Vagina (tissue), 2 donors: ENCODE data around the gene ALDH2. TPM values are rescaled to one million over a fixed set of nuclear protein-coding genes. Genes with fewer than 3 reads are reported as not detected.

Experiments used
- DNase-seq, 2 donors: peaks; one replicate each; pipeline ENCODE4 v3.0.0-alpha.2; 2017; ENCODE audit errors: extremely low spot score in 2 of 2
- H3K27ac ChIP-seq: fragments of 200-600 bp; sonication (generic); one replicate; pipeline ENCODE4 v1.5.1; 2019
- H3K27me3 ChIP-seq: fragments of 200-600 bp; sonication (generic); one replicate; pipeline ENCODE4 v1.5.1; 2019
- H3K36me3 ChIP-seq, 2 donors: fragments of 200-600 bp; sonication (generic); one replicate each; pipeline ENCODE4 v1.5.1; 2017 to 2019
- H3K4me1 ChIP-seq: fragments of 200-600 bp; sonication (generic); one replicate; pipeline ENCODE4 v1.5.1; 2019
- H3K4me3 ChIP-seq, 2 donors: fragments of 200-600 bp; sonication (generic); 1 replicate in 1 of 2; 2 replicates in 1 of 2; pipeline ENCODE4 v1.5.1; 2016 to 2019
- H3K9me3 ChIP-seq: fragments of 200-600 bp; sonication (generic); one replicate; pipeline ENCODE4 v1.5.1; 2019
- POLR2A ChIP-seq, 2 donors: fragments of 450-650 bp; IDR thresholded peaks; one replicate each; pipeline ENCODE4 v1.6.1; 2017; ENCODE audit warnings: antibody characterized with exemption in 2 of 2, mild to moderate bottlenecking in 2 of 2, moderate library complexity in 2 of 2
- POLR2AphosphoS5 ChIP-seq, 2 donors: sonication (generic); formaldehyde crosslinking; IDR thresholded peaks; one replicate each; pipeline ENCODE4 v1.9.0; 2017; ENCODE audit warnings: antibody characterized with exemption in 2 of 2, mild to moderate bottlenecking in 2 of 2, low read depth in 1 of 2; ENCODE audit not compliant: insufficient read depth in 1 of 2
- intact Hi-C: fragments of 100-400 bp; cut with DNase I; formaldehyde crosslinking; loops from one replicate; pipeline ENCODE4 v1.15.1; 2023
- total RNA-seq: library from RNA; depleted of rRNA; stranded (reverse); fragments of >200 nt; gene quantifications from one replicate; pipeline ENCODE4 v1.2.3, GENCODE V29; 2016
- TF ChIP-seq, protein P1 (sequence below), 3 experiments: fragments of 450-650 bp in 2 of 3; fragments of 200-600 bp in 1 of 3; sonication (generic) in 1 of 3; IDR thresholded peaks; one replicate each; pipeline ENCODE4 v1.5.1; 2017 to 2019; ENCODE audit warnings: antibody characterized with exemption in 3 of 3, mild to moderate bottlenecking in 2 of 3, moderate library complexity in 2 of 3

ALDH2 gene
- total RNA-seq, 1 donor from 2014 or later = 97.2 TPM

GRCh38 chr12:111754671-111755070 lies 12.1 kb upstream of the ALDH2 start:
- DNase-seq = no peak
- H3K4me1 ChIP-seq = peaks cover 17% of the 10 kb centered on the region
- TF ChIP-seq POLR2AphosphoS5 (IDR thresholded peaks at IDR 0.05; ENCODE audit: insufficient read depth in 1 of 2, low read depth in 1 of 2) (no peak), POLR2A (IDR thresholded peaks at IDR 0.05) (no peak)
- TF ChIP-seq, protein P1, sequence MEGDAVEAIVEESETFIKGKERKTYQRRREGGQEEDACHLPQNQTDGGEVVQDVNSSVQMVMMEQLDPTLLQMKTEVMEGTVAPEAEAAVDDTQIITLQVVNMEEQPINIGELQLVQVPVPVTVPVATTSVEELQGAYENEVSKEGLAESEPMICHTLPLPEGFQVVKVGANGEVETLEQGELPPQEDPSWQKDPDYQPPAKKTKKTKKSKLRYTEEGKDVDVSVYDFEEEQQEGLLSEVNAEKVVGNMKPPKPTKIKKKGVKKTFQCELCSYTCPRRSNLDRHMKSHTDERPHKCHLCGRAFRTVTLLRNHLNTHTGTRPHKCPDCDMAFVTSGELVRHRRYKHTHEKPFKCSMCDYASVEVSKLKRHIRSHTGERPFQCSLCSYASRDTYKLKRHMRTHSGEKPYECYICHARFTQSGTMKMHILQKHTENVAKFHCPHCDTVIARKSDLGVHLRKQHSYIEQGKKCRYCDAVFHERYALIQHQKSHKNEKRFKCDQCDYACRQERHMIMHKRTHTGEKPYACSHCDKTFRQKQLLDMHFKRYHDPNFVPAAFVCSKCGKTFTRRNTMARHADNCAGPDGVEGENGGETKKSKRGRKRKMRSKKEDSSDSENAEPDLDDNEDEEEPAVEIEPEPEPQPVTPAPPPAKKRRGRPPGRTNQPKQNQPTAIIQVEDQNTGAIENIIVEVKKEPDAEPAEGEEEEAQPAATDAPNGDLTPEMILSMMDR (IDR thresholded peaks at IDR 0.05) = no peak
- intact Hi-C loops = loop anchor here (5.0 kb wide), 1 partner anchor 58 kb away; no protein-coding TSS in a partner anchor
- no peaks in the 10 kb centered on the region for H3K36me3 ChIP-seq
- H3K27me3 ChIP-seq = no peaks in the 10 kb centered on the region
- H3K4me3 ChIP-seq = no peak overlapping the region
- H3K9me3 ChIP-seq = no peaks in the 10 kb centered on the region
- H3K27ac ChIP-seq = no peak overlapping the region

GRCh38 chr12:111756196-111756595 lies 10.5 kb upstream of the ALDH2 start:
- H3K36me3 ChIP-seq = no peaks in the 10 kb centered on the region
- TF ChIP-seq, protein P1 (IDR thresholded peaks at IDR 0.05) = no peak
- TF ChIP-seq POLR2AphosphoS5 (IDR thresholded peaks at IDR 0.05; ENCODE audit: insufficient read depth in 1 of 2, low read depth in 1 of 2) = no peak
- TF ChIP-seq POLR2A (IDR thresholded peaks at IDR 0.05) = no peak
- no peaks in the 10 kb centered on the region for H3K9me3 ChIP-seq
- intact Hi-C loops = no loop called here
- H3K4me3 ChIP-seq = no peak overlapping the region
- no peaks in the 10 kb centered on the region for H3K27me3 ChIP-seq
- H3K4me1 ChIP-seq = peaks cover 17% of the 10 kb centered on the region
- no peak for DNase-seq
- no peak overlapping the region for H3K27ac ChIP-seq

DNA sequence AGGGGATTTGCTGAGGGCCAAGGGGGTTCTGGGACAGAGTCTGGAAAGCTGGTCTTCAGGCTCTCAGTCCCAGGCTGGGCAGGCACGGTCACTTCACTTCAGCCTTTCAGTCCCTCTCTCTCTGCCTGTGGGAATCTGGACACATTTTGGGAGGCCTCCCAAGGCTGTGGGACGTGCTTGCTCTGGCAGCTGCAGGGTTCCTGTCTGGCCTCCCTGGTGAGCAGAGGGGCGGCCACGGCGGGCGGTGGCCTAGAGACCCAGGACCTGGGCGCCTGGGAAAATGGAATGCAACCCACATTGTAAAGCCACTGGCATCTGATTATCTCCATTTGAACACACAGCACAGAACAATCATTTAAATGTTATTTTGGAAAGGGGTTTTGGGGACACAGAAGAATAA lies 10.1 kb upstream of the ALDH2 start:
- intact Hi-C loops = no loop called here
- Histone ChIP-seq H3K4me3 (no peak overlapping the region), H3K36me3 (no peaks in the 10 kb centered on the region), H3K27ac (no peak overlapping the region), H3K27me3 (no peaks in the 10 kb centered on the region), H3K9me3 (no peaks in the 10 kb centered on the region), H3K4me1 (peaks cover 17% of the 10 kb centered on the region)
- TF ChIP-seq, protein P1 (IDR thresholded peaks at IDR 0.05) = no peak
- no peak for TF ChIP-seq POLR2AphosphoS5 (IDR thresholded peaks at IDR 0.05; ENCODE audit: insufficient read depth in 1 of 2, low read depth in 1 of 2)
- TF ChIP-seq POLR2A (IDR thresholded peaks at IDR 0.05) = no peak
- DNase-seq = no peak

DNA sequence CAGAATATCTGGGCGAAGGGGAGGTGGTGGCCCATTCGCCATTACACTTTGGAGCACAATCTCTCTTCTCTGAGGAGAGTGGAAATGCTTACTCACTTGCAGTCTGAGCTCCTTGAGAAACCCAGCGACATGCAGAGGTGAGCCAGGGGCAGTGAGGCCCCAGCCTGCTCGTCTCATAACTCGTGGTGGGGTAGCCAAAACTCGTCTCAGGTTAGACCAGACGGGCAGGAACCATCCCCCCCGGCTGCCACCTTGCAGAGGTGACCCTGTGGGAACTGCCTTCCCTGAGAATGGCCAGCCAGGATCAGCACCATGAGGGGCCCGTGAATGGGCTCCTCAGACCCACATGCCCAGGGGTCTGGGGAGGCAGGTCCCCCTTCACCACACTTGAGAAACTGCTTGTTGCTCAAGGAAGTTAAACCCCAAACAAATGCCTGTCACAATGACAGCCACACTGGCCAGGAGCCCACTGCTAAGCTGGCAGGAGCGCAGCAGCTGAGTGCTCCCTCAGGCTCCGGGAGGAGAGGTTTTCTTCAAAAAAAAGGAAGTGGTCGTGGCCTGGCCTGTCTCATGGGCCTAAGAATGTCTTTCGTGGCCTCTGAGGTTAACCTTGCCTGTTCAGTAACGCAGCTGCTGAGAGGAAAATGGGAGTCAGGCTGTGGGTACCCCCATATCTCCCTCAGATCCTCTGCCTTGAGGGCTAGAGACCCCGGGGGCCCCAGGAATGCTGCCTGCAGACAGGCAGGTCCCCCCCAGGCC lies 9.2 kb upstream of the ALDH2 start:
- no peak for DNase-seq
- intact Hi-C loops = no loop called here

More for the DNA sequence above, 9.2 kb upstream of the ALDH2 start:
- H3K27ac ChIP-seq = no peak overlapping the region
- no peak overlapping the region for H3K4me3 ChIP-seq
- H3K4me1 ChIP-seq = peaks cover 17% of the 10 kb centered on the region
- TF ChIP-seq, protein P1 (IDR thresholded peaks at IDR 0.05) = no peak
- TF ChIP-seq POLR2AphosphoS5 (IDR thresholded peaks at IDR 0.05; ENCODE audit: insufficient read depth in 1 of 2, low read depth in 1 of 2) (no peak), POLR2A (IDR thresholded peaks at IDR 0.05) (no peak)
- H3K27me3 ChIP-seq = no peaks in the 10 kb centered on the region
- H3K9me3 ChIP-seq = no peaks in the 10 kb centered on the region
- no peaks in the 10 kb centered on the region for H3K36me3 ChIP-seq
